Thoracic aorta (tissue), 2 donors: ENCODE results near the gene PWWP2B. TPM values are rescaled to one million over a fixed set of nuclear protein-coding genes. Genes with fewer than 3 reads are reported as not detected.

ENCODE experiments used
- ATAC-seq: fragments of 150-250 bp; one replicate; pipeline ENCODE4 v1.8.0; 2017; ENCODE audit warnings: low read depth; ENCODE audit not compliant: insufficient number of reproducible peaks, low FRiP score
- DNase-seq: peaks from one replicate; pipeline ENCODE4 v3.0.0-alpha.2; 2020; ENCODE audit warnings: low spot score
- H3K27ac ChIP-seq, 2 donors: fragments of 200-600 bp; sonication (generic); 1 replicate in 1 of 2; 2 replicates in 1 of 2; pipeline ENCODE4 v1.5.1; 2016; ENCODE audit warnings: mild to moderate bottlenecking in 2 of 2, moderate library complexity in 2 of 2
- H3K27me3 ChIP-seq: fragments of 200-600 bp; sonication (generic); replicated peaks from 2 replicates; pipeline ENCODE4 v1.6.0; 2016; ENCODE audit warnings: mild to moderate bottlenecking; ENCODE audit not compliant: insufficient read depth
- H3K36me3 ChIP-seq: fragments of 200-600 bp; sonication (generic); one replicate; pipeline ENCODE4 v1.5.1; 2016
- H3K4me1 ChIP-seq, 2 donors: fragments of 200-600 bp; sonication (generic); 1 replicate in 1 of 2; 2 replicates in 1 of 2; pipeline versions ENCODE4 v1.5.1 to v1.6.0; 2016; ENCODE audit warnings: low read depth in 2 of 2, mild to moderate bottlenecking in 1 of 2; ENCODE audit not compliant: control insufficient read depth in 1 of 2
- H3K4me3 ChIP-seq: fragments of 200-600 bp; sonication (generic); 2 replicates; pipeline ENCODE4 v1.5.1; 2016; ENCODE audit warnings: mild to moderate bottlenecking
- H3K9me3 ChIP-seq: fragments of 200-600 bp; sonication (generic); 2 replicates; pipeline ENCODE4 v1.5.1; 2016
- total RNA-seq, 2 donors: library from RNA; depleted of rRNA; stranded (reverse); fragments of >200 nt; gene quantifications; one replicate each; pipeline versions ENCODE4 v1.1.0 to v1.2.3, GENCODE V29; 2016
- TF ChIP-seq, protein P1 (sequence below): fragments of 200-600 bp; sonication (generic); IDR thresholded peaks from one replicate; pipeline ENCODE4 v1.5.1; 2019; ENCODE audit warnings: antibody characterized with exemption

Gene PWWP2B
- total RNA-seq, 2 donors from 2014 or later, result 5.3 to 7.8 TPM

DNA sequence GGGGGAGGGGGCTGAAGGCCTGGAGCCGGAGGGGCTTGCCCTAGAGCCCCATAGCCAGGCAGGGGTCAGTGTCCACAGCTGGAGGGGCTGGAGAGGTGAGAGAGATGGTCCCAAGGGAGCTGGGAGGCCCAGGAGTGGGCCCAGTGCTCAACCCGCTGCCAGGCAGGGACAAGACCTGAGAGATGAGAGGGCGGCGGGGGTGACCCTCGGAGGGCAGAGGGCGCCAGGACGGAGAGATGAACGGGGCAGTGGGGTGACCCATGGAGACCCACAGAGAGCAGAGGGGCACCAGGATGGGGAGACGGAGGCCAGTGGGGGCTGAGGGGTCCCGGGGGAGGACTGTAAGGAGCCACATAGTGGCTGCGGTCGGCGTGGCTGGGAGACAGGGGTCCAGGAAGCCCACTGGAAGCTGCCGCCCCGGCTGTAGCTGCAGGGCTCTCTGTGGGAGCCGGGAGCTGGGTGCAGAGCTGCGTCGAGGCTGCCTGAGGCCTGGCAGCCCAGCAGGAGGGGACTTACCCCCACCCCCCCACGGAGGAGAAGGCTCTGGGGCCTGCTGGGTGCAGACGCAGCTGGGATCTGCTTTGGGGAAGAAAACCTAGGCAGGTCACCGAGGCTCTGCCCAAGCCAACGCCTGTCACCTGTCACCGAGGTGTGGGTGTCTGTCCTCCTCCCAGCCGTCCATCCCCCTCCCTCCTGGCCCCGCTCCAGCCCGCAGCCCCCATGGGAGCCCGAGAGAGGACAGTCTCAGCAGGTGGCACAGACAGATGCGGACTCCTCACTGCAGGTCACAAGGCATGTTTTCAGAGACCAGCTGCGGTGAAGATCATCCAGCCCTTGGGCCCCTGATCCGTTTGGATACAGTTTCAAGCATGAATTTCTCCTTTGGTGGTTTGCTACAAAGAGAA is 25.1 kb downstream of the PWWP2B start:
- Histone ChIP-seq H3K4me3 (peak overlapping the region; percentile 58), H3K9me3 (no peaks in the 10 kb centered on the region), H3K27me3 (no peaks in the 10 kb centered on the region), H3K4me1 (peaks cover 21 to 39% of the 10 kb centered on the region in 2 donors), H3K36me3 (no peaks in the 10 kb centered on the region), H3K27ac (peak overlapping the region; percentile 91 to 96)
- TF ChIP-seq, protein P1, sequence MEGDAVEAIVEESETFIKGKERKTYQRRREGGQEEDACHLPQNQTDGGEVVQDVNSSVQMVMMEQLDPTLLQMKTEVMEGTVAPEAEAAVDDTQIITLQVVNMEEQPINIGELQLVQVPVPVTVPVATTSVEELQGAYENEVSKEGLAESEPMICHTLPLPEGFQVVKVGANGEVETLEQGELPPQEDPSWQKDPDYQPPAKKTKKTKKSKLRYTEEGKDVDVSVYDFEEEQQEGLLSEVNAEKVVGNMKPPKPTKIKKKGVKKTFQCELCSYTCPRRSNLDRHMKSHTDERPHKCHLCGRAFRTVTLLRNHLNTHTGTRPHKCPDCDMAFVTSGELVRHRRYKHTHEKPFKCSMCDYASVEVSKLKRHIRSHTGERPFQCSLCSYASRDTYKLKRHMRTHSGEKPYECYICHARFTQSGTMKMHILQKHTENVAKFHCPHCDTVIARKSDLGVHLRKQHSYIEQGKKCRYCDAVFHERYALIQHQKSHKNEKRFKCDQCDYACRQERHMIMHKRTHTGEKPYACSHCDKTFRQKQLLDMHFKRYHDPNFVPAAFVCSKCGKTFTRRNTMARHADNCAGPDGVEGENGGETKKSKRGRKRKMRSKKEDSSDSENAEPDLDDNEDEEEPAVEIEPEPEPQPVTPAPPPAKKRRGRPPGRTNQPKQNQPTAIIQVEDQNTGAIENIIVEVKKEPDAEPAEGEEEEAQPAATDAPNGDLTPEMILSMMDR, result no peak
- DNase-seq, result no peak
- no peak for ATAC-seq

DNA sequence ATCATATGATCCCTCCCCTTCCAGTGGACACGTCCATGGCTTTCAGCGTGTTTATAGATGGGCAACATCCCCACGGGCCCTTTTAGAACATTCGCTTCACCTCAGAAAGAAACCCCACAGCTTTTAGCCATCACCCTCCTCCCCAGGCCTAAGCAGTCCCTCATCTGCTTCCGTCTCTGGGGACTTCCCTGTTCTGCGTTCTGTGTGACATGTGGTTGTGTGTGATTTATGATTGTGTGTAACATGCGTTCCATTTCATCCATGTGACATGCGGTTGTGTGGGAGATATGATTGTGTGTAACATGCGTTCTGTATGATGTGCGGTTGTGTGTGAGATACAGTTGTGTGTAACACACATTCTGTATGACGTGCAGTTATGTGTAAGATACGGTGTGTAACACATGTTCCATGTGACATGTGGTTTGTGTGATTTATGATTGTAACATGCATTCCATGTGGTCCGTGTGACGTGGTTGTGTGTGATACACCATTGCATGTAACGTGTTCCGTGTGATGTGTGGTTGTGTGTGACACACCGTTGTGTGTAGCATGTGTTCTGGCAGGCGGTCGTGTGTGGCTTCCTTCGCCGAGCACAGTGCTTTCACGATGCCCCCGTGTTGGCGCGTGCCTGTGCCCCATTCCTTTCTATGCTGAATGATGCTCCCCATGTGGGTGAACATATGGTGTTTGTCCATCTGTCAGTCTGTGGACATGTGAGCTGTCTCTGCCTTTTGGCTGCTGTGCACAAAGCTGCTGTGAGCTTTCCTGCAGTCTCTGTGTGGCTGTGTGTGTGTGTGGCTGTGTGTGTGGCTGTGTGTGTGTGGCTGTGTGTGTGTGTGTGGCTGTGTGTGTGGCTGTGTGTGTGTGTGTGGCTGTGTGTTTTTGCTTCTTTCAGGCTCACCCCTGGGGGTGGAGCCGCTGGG is 26.2 kb downstream of the PWWP2B start:
- H3K4me1 ChIP-seq, result peaks cover 21 to 39% of the 10 kb centered on the region in 2 donors
- TF ChIP-seq, protein P1, result no peak
- H3K27ac ChIP-seq, result no peak overlapping the region
- ATAC-seq (no peak), DNase-seq (no peak)
- no peak overlapping the region for H3K4me3 ChIP-seq
- no peaks in the 10 kb centered on the region for H3K9me3 ChIP-seq
- no peaks in the 10 kb centered on the region for H3K27me3 ChIP-seq
- no peaks in the 10 kb centered on the region for H3K36me3 ChIP-seq

- ATAC-seq (no peak), DNase-seq (no peak)
- Histone ChIP-seq H3K27me3 (no peaks in the 10 kb centered on the region), H3K27ac (no peak overlapping the region), H3K4me1 (peaks cover 18 to 30% of the 10 kb centered on the region in 2 donors), H3K36me3 (no peaks in the 10 kb centered on the region), H3K9me3 (no peaks in the 10 kb centered on the region), H3K4me3 (no peak overlapping the region)
- TF ChIP-seq, protein P1, result no peak
These were observed 27.2 kb downstream of the PWWP2B start for GRCh38 chr10:132423966-132424861.

DNA sequence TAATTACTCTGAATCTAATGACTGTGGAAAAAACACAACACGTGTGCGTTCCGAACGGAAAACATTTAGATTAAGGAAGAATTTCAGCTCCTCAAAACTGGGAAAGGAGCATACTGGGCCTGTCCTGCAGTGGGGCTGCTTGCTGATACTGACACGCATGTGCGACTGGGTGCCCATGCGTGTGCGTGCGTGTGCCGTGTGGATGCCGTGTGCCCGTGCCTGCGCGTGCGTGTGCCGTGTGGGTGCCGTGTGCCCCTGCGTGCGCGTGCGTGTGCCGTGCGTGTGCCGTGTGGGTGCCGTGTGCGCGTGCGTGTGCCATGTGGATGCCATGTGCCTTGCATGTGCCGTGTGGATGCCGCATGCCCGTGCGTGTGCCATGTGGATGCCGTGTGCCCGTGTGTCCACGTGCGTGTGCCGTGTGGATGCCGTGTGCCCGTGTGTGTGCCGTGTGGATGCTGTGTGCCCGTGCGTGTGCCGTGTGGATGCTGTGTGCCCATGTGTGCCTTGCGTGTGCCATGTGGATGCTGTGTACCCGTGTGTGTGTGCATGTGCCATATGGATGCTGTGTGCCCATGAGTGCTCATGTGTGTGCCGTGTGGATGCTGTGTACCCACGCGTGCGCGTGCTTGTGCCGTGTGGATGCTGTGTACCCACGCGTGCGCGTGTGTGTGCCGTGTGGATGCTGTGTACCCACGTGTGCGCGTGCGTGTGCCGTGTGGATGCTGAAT is 28.2 kb downstream of the PWWP2B start:
- no peak for ATAC-seq
- peaks cover 15 to 23% of the 10 kb centered on the region in 2 donors for H3K4me1 ChIP-seq
- no peaks in the 10 kb centered on the region for H3K27me3 ChIP-seq

More for the DNA sequence above, 28.2 kb downstream of the PWWP2B start:
- no peaks in the 10 kb centered on the region for H3K9me3 ChIP-seq
- DNase-seq, result no peak
- TF ChIP-seq, protein P1, result no peak
- no peaks in the 10 kb centered on the region for H3K36me3 ChIP-seq
- no peak overlapping the region for H3K27ac ChIP-seq
- H3K4me3 ChIP-seq, result no peak overlapping the region
